Neuron (in vitro differentiated cells): ENCODE data around the gene DGAT2L6.
"Not testable (repeated sequence)": the region's sequence is repeated elsewhere in the genome, so short reads cannot be mapped to it uniquely, and the experiment has no call there.

Source experiments
- H2AFZ ChIP-seq: one replicate; pipeline ENCODE4 v1.6.1; 2013; ENCODE audit warnings: low read depth, mild to moderate bottlenecking, inconsistent platforms, low read length, moderate library complexity
- H3K27me3 ChIP-seq: one replicate; pipeline ENCODE4 v1.6.1; 2013; ENCODE audit warnings: low read length; ENCODE audit not compliant: insufficient read depth
- H3K36me3 ChIP-seq: one replicate; pipeline ENCODE4 v1.6.1; 2013; ENCODE audit warnings: low read length; ENCODE audit not compliant: insufficient read depth
- H3K4me1 ChIP-seq: one replicate; pipeline ENCODE4 v1.6.1; 2013; ENCODE audit warnings: low read length; ENCODE audit not compliant: insufficient read depth
- H3K4me3 ChIP-seq: 2 replicates; pipeline ENCODE4 v1.5.1; 2013; ENCODE audit warnings: mild to moderate bottlenecking, low read length, moderate library complexity
- H3K9me3 ChIP-seq: one replicate; pipeline ENCODE4 v1.6.1; 2013; ENCODE audit warnings: low read length

The DGAT2L6 gene

DNA sequence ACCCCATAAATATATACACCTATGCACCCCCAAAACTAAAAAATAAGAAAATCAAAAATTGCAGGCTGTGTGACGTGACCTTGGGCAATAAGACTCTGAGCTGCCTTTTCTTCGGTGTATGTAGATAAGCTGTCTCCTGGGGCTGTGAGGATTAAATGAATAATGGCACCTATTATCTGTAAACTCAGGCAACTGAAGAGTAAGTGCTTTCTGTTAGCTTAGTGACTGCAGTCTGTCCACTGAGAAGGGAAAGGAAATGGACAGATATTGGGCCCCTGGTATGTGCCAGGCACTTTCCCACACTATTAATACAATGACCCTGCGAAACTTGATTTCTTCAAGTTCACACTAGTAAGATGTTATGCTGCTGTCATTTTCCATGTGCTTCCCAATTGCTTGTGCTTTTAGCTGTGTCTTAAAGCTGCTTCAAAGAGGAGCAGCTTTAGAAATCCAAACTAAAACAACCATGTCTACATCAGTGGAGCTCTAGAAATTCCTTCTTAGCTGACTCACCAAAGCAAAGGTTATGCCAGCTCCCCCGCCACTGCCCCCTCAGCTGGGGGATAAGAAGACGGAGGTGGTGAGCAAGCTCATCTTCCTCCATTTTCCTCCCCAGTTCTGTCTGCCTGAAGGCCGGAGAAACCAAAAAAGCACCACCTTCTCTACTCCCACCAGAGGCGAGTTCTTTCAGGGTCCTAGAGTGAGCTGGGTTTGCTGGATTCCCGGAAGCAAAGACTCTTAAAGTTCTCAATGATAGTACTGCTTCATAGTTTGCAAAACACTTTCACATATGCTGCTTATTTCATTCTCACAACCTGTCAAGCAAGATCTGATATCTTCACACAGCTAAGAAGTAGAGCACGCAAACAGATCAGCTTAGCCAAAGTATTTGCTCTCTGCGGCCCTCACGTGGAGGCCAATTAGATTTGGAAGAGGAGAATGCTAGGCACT is 8.8 kb upstream of the DGAT2L6 start:
- no peaks in the 10 kb centered on the region for H3K27me3 ChIP-seq
- H2AFZ ChIP-seq: no peak overlapping the region
- H3K4me1 ChIP-seq: peaks cover 22% of the 10 kb centered on the region
- no peaks in the 10 kb centered on the region for H3K9me3 ChIP-seq
- peaks cover 4% of the 10 kb centered on the region for H3K36me3 ChIP-seq
- peak overlapping the region; percentile 41 for H3K4me3 ChIP-seq

DNA sequence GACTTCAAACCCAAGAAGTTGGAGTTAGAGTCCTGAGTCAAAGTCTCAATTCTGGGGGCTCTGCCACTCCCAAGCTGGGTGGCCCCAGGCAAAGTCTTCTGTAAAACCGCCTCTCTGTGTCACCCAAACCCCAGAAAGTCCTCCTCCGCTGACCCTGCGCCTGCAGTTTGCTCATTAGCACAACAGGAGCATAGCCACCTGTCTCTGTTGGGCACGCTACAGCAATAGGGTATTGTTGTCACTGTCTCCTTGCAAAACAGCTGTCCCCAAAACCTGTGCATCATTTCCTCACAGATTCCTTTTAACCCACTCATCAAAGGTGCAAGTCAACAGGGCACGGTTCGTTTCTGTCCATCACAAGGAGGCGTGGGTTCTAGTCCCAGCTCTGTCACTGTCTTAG is 8.0 kb upstream of the DGAT2L6 start:
- no peak overlapping the region for H2AFZ ChIP-seq
- H3K36me3 ChIP-seq: peaks cover 4% of the 10 kb centered on the region
- H3K4me1 ChIP-seq: peaks cover 26% of the 10 kb centered on the region
- no peaks in the 10 kb centered on the region for H3K27me3 ChIP-seq
- no peak overlapping the region for H3K4me3 ChIP-seq
- no peaks in the 10 kb centered on the region for H3K9me3 ChIP-seq

DNA sequence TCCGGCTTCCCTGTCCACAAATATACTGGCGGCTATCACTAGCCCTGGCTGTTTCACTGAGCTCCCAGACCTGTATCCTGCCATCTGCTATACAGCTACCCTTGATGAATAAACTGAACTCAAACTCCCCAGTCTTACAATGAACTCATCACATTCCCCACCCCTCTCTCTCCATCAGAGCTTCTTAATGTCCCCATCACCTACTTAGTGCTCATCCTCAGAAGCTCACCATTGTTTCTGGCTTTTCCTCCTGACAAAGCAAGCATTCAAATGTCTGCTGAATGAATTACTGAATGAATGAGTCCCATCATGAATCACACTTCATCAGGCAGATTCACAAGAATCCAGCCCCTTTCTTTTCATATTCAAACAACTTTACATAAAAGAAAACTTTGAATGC is 5.7 kb upstream of the DGAT2L6 start:
- Histone ChIP-seq H3K27me3 (no peaks in the 10 kb centered on the region), H3K4me3 (no peak overlapping the region), H3K36me3 (no peaks in the 10 kb centered on the region), H3K4me1 (peaks cover 26% of the 10 kb centered on the region), H2AFZ (no peak overlapping the region), H3K9me3 (no peaks in the 10 kb centered on the region)

DNA sequence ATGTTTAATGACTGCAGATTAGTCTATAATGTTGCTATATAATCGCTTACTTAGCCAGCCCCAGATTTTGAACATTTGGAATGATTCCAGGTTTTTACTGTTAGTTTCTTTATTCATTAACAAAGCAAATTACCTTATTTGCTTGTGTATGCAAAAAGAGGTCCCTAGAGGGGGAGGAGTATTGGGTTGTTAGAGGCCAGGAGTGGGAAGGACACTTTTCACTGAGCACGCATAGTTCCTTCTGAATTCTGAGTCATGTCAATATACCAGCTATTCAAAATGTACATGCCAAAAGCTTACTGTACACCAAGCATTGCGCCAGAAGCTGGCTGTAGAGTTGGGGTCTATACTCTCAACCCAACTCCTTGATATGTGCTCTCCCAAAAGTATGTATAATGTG is 5.1 kb upstream of the DGAT2L6 start:
- H3K36me3 ChIP-seq: no peaks in the 10 kb centered on the region
- H3K4me1 ChIP-seq: peaks cover 26% of the 10 kb centered on the region
- H3K27me3 ChIP-seq: no peaks in the 10 kb centered on the region
- H3K9me3 ChIP-seq: no peaks in the 10 kb centered on the region
- H2AFZ ChIP-seq: no peak overlapping the region
- H3K4me3 ChIP-seq: no peak overlapping the region

DNA sequence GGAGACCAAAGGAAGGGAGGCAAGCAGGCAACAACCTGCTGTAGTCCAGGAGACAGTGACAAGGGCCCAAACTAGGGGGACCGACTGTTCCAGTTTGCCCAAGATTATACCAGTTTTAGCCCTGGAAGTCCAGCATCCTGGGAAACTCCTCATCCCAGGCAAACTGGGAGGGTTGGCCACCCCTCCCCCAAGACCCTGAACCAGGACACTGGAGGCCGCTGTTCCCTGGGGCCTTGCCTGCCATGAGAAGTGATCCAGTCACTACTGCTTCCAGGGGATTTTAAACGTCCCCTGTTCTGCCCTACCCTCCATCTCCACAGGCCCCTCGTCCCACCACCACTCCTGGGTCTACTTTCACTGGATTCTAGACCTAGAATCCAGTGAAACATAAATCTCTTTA is 4.3 kb upstream of the DGAT2L6 start:
- no peaks in the 10 kb centered on the region for H3K27me3 ChIP-seq
- peaks cover 26% of the 10 kb centered on the region for H3K4me1 ChIP-seq
- no peak overlapping the region for H3K4me3 ChIP-seq
- H3K9me3 ChIP-seq: no peaks in the 10 kb centered on the region
- H2AFZ ChIP-seq: no peak overlapping the region
- no peaks in the 10 kb centered on the region for H3K36me3 ChIP-seq

DNA sequence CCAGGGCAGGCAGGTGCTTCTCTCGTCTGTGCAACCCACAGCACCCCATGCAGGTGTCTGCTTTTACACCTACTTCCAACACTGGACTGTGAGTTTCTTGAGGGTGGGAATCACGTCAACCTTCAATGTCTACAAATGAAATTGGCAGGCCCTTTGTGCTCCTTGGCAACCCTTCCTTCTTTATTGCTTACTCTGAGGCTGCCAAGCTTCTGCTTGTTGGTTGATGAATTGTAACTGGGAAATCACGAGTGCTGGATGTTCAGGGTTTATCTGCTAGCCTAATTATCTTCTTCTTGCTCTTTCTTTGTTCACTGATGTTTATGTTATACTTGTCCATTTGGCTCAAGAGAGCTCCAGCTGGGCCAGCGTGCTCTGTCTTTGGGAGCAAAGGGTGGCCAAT is 2.5 kb upstream of the DGAT2L6 start:
- Histone ChIP-seq H3K9me3 (no peaks in the 10 kb centered on the region), H3K27me3 (no peaks in the 10 kb centered on the region), H3K4me3 (no peak overlapping the region), H3K4me1 (peaks cover 24% of the 10 kb centered on the region), H3K36me3 (no peaks in the 10 kb centered on the region), H2AFZ (no peak overlapping the region)

DNA sequence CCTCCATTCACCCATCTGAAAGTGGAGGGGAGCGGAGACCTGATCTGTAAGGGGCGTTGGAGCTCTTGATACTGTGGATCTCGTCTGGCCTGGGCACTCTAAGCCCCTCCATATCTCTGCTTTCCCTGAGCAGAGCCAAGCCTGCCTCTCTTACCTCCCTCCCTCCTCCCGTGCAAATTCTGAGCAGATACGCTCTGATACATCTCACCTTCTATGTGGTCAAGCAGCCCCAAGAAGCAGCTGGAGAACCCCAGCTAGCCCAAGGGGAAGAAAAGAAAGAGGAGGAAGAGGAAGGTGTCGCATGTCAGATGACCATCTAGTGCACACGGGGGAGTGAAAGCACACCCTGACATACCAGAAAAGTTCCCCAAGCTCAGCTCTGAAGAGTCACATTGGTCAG is 1.9 kb upstream of the DGAT2L6 start:
- Histone ChIP-seq H3K27me3 (no peaks in the 10 kb centered on the region), H3K36me3 (no peaks in the 10 kb centered on the region), H3K4me1 (peaks cover 24% of the 10 kb centered on the region), H3K9me3 (no peaks in the 10 kb centered on the region), H3K4me3 (no peak overlapping the region), H2AFZ (no peak overlapping the region)

DNA sequence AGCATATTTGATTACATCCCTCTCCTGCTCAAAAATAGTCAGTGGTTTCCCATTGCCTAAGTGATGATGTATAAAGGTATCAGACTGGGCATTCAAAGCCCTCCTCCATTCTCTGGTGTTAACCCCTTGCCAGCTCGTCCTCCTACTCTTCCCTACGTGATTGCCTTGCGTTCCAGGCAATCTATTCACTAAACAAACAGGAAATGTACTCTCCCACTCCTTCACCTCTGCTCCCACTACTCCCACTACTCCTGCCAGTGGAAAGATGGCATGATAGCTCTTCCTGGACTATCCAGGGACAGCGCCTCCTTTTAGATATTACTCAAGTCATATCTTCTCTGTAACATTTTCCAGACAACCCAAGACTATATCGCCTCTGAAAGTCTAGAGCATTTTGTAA is 5.8 kb downstream of the DGAT2L6 start:
- Histone ChIP-seq H2AFZ (no peak overlapping the region), H3K9me3 (no peaks in the 10 kb centered on the region), H3K27me3 (peaks cover 4% of the 10 kb centered on the region), H3K36me3 (no peaks in the 10 kb centered on the region), H3K4me1 (no peaks in the 10 kb centered on the region), H3K4me3 (no peak overlapping the region)

DNA sequence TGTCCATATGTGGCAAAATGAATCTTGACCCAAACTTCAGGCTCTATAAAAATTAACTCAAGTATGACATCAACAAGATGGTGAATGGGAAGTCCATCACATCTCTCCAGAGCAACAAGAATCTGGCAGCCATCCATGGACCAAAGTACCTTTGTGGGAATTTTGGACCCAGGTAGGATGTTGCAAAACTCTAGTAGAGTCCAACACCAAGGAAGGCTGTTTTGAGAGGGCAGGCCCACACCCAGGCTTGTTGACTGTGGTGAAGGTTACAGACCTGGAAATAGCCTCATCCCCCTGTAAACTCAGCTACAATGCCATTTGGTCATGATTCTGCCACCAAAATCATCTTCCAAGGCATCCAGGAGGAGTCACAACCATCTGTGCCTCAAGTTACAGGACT is 12.9 kb downstream of the DGAT2L6 start:
- Histone ChIP-seq H3K36me3 (no peaks in the 10 kb centered on the region), H2AFZ (no peak overlapping the region), H3K4me1 (no peaks in the 10 kb centered on the region), H3K4me3 (no peak overlapping the region), H3K27me3 (peaks cover 3% of the 10 kb centered on the region), H3K9me3 (no peaks in the 10 kb centered on the region)

DNA sequence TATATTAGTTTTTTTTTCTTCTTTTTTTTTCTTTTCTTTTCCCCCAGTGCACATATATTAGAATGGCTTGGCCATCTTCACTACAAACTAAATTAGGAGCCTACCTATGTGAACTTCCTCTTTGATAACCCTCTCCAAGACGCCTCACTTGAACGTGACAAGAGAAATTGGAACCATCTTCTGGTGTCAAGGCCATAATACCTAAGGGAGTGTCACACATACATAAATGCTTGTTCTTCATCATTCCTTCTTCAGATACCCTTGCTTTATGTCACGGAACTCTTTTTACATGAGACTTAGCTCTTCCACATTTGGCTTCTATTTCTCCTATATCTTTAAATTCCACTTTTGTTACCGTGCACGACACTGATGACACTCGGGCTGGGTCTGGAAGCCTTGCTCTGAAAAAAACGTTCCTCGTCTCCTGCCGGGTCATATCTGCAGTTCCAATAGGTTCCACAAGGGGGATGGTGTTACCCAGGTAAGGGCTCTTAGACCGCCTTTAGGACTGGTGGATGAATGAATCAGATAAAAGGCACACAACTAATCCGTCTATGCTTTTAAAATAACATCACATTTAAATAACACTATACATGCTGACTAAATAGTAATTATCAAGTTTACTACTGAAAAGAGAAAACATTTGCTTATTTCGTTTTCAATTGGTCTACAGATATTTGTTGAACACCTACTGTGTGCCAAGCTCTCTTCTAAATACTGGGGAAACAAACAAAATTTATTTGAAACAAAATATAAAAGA is 19.9 kb downstream of the DGAT2L6 start:
- Histone ChIP-seq H3K9me3 (no peaks in the 10 kb centered on the region), H3K4me1 (no peaks in the 10 kb centered on the region), H3K4me3 (no peak overlapping the region), H3K36me3 (no peaks in the 10 kb centered on the region), H3K27me3 (no peaks in the 10 kb centered on the region), H2AFZ (no peak overlapping the region)

DNA sequence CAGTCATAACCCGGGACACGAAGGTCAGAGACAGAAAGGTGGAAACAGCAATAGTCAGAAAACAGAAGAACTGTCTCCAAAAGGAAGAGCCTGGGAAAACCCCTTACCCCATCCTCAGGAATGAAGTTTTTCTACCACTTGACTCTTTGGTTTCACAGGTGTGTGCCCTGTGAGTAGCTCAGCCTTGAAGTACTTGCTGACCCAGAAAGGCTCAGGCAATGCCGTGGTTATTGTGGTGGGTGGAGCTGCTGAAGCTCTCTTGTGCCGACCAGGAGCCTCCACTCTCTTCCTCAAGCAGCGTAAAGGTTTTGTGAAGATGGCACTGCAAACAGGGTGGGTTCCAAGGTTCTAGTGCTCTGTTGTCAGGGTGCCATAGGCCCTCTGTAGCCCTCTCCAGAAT is 24.4 kb downstream of the DGAT2L6 start:
- Histone ChIP-seq H3K27me3 (peaks cover 4% of the 10 kb centered on the region), H3K4me3 (no peak overlapping the region), H3K9me3 (no peaks in the 10 kb centered on the region), H3K36me3 (no peaks in the 10 kb centered on the region), H2AFZ (no peak overlapping the region), H3K4me1 (no peaks in the 10 kb centered on the region)

DNA sequence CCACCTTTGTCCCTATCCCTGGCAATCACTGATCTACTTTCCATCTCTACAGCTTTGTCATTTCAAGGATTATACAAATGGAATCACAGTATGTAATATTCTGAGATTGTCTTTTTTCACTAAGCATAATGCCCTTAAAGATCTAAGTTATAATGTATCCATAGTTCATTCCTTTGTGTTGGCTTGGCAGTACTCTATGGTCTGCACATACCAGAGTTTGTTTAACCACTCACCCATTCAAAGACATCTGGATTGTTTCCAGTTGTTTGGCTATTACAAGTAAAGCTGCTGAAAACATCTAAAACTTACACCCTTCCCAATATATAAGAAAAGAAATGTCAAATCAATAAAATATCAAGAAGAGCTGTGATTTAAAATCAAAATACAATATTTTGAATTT is 31.2 kb downstream of the DGAT2L6 start:
- Histone ChIP-seq H3K4me1 (no peaks in the 10 kb centered on the region), H3K4me3 (no peak overlapping the region), H2AFZ (no peak overlapping the region), H3K36me3 (no peaks in the 10 kb centered on the region), H3K9me3 (no peaks in the 10 kb centered on the region), H3K27me3 (no peaks in the 10 kb centered on the region)

DNA sequence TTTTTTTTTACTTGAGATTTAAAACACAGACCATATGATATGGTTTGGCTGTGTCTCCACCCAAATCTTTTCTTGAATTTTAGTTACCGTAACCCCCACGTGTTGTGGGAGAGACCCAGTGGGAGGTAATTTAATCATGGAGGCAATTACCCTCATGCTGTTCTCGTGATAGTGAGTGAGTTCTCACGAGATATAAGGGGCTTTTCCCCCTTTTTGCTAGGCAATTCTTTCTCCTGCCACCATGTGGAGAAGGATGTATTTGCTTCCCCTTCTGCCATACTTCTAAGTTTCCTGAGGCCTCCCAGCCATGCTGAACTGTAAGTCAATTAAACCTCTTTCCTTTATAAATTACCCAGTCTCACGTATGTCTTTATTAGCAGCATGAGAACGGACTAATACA is 32.3 kb downstream of the DGAT2L6 start:
- not testable (repeated sequence) for H2AFZ ChIP-seq, H3K36me3 ChIP-seq, H3K9me3 ChIP-seq, H3K4me3 ChIP-seq, H3K4me1 ChIP-seq, H3K27me3 ChIP-seq
